ENCODE data around the gene IRF6.

IRF6 gene

GRCh38 chr1:209805875-209806760 is at the start of gene IRF6:
Gene IRF6, minus strand, starts transcription at chr1:209806142. Its CDS starts 4,729 bp downstream, at chr1:209801413.
- peak; percentile 70 to 81 for DNase-seq

DNA sequence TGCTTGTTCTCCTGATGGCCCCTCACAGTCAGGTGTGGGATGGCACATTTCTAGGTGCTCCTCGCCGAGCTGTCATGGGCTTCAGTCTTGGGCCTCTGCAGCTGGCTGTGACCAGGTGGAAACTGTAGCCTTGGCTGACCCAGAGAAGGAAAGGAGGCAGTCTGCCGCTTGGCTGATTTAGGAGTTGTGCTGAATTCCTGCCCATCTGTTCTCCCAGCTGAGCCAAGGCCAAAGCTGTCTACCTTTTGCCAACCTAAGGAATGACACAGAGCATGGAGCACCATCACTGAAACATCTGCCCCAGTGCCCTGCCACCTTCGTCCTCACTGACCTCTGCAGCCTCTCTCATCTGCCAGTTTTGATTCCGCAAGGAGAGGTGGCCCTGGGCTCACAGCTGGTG is 49.7 kb upstream of the IRF6 start:
- DNase-seq: no peak

GRCh38 chr1:209855006-209855405 is 49.1 kb upstream of the IRF6 start:
- DNase-seq: no peak

DNA sequence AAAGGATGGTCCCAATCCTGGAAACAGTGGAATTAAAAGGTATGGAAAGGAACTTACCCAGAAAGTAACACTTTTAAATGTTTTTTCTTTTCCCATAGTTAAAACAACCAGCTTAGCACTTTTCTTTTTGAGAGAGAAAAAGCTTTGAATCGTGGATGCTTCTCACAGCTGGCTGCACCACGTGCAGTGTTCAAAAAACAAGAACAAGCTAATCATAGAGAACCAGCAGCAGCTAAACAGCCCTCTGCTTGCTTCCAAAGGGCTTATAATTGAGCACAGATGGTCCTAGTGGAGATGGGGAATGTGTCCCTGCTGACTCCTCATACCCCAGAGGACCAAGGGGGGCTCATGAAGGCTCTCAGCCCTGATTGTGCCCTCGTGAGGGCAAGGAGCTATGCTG is 48.3 kb upstream of the IRF6 start:
- no peak for DNase-seq

- DNase-seq: no peak
Observed at GRCh38 chr1:209853676-209854075, 47.7 kb upstream of the IRF6 start.

GRCh38 chr1:209850342-209850979 is 44.5 kb upstream of the IRF6 start:
- peak in 1 of 2 donors; percentile 5 for DNase-seq

- DNase-seq: no peak
Observed at GRCh38 chr1:209849388-209849787, 43.4 kb upstream of the IRF6 start.

GRCh38 chr1:209845408-209845725 is 39.4 kb upstream of the IRF6 start:
- DNase-seq: no peak

DNA sequence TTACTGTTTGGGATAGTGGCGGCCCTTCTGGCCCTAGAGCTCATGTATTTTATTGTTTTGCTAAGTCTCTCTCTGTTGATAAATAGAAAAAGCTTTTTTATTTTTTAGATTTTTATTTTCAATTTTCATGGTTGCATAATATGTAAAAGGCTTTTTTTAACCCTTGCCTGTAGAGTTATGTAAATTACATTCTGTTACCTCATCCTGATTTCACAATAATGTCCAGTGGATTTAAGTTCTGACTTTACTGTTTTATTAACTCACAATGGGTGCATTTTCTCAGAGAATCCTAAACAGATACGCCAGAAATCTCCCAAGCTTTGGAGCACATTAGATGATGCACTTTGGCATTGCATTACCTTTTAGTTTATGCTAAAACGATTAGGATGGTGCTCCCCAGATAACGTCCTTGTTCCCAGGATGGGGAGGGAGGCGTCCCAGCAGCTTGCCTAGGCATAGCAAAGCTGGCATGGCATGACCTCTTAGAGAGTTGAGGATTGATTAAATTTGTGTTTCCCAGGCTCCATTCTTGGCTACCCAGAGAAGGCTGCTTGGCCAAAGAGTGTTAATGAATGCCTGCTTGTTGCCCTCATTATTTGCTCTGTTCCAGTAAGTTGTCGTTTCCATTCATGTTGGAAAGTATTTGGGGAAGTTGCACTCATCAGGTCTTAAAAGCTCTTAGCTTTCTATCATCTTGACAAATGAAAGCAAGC is 38.9 kb upstream of the IRF6 start:
- no peak for DNase-seq

DNA sequence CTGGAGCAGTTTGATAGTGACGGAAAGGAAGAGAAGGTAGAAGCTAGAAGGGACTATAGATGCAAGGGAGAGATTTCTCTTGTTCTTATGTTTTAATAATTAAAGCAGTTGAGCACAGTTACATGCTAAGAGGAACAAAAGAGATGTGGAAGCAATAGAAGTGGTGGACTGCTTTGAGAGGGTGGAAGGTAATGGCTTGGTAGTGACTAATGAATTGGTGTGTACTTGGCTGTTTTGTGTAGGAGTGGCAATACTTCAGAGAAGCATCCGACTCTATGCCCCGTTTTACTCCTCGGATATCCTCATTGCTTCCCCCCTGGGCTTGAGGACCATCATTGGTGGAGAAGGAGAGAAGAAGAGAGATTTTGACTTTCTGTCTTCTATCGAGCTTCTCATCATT is 34.7 kb upstream of the IRF6 start:
- DNase-seq: no peak

DNA sequence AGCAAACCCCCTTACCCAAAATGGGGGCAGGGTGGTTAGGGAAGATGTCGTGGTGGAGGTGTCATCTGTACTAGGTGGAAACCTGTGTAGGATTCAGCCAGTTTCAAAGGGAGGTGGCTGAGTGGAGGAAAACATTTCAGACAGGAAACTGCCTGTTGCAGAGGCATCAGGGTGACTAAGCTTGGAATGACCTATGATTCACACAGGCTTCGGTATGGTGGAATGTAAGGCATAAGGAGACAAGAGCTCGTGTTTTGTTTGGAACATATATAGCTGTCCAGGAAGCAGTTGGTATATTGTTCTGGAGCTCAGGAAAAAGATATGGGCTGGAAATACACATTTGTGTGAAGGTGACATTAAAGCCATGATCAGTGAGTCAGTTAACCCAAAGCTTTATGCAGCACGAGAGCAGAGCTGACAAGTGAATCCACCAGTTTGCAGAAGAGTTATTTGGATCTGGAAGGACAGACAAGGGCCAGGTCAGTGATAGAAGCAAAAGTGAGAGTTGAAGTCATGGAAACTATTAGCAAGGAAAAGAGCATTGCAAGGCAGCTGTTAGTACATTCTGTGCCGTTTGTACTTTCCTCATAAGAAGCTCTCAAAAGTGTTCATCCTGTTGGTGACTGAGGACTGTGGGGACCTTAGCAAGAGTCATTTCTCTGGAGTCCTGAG is 34.1 kb upstream of the IRF6 start:
- DNase-seq: no peak

DNA sequence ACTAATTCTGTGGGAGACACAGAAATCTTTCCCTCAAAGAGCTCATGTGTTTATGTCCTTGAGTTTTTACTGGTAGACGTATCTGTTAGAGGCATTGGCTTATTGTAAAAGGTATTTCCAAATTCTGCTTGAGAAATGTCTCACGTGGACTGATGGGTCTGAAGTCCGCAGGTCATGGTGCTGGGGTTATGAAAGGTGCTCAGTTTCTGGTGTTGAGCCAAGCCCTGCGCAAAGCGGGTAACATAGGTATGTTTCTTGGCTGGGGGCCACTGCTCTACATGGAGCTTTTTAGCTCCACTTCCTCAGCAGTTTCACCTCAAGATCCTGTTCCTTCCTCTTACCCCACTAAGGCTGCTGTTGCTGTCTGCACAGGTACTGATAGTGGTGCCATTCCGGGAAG is 32.6 kb upstream of the IRF6 start:
- no peak for DNase-seq

GRCh38 chr1:209837671-209838070 is 31.7 kb upstream of the IRF6 start:
- no peak for DNase-seq

- no peak for DNase-seq
Observed at GRCh38 chr1:209835782-209836298, 29.9 kb upstream of the IRF6 start.

GRCh38 chr1:209831615-209832014 is 25.7 kb upstream of the IRF6 start:
- DNase-seq: no peak

GRCh38 chr1:209830722-209831121 is 24.8 kb upstream of the IRF6 start:
- DNase-seq: no peak

GRCh38 chr1:209829716-209830115 is 23.8 kb upstream of the IRF6 start:
- DNase-seq: no peak

GRCh38 chr1:209827384-209828262 is 21.7 kb upstream of the IRF6 start, which contains the start of gene UTP25:
Gene UTP25, plus strand, starts transcription at chr1:209827972. Its CDS starts 92 bp downstream, at chr1:209828064.
- peak; percentile 94 to 95 for DNase-seq

DNA sequence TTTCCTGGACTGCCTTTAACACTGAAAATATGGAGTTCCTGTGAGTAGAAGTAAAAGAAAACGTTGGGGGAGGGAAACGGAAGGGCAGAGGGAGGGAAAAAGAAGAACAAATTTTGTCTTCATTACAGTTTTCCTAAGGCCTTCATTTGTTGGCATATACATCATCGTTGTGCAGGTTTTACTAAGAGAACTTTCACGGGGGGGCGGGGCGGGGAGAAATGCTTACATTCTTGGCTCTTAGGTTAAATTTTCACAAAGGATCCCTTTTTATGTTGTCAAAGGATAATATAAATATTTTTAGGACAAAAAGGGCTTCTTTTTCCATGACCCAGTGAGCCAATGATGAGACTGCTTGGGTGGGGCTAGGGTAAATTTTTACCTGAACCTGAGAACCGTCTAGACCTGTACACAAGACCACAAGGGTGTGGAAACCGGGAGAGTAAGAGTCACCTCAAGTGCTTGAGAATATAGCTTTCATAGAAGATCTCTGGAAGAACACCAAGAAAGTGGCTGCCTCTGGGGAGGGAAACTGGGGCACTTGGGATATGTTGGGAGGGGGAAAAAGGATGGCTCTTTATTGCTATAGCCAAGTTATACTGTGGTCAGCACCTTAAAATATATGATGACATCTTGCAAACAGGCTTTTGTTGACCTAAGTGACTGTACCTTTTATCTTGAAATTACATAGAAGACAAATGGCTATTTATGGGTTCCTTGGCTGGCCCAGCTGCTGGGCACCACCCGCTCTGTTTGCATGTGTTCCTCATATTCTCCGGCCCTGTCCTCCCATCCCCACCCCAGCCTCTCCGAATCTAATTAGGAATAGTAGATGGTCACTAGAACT is 19.9 kb upstream of the IRF6 start:
- no peak for DNase-seq

- DNase-seq: peak; percentile 30 to 68
Observed at GRCh38 chr1:209823143-209824041, 17.4 kb upstream of the IRF6 start.
